GM21515 (cell line): ENCODE measurements around the gene GALNT10.
A peak's percentile ranks its signal among the peaks of the same experiment; 100 is the strongest.

Source experiments
- ATAC-seq: cut with Tn5 transposase; IDR thresholded peaks from one replicate; pipeline ENCODE4 v1.9.1; 2021; ENCODE audit not compliant: unreplicated experiment

The GALNT10 gene

DNA sequence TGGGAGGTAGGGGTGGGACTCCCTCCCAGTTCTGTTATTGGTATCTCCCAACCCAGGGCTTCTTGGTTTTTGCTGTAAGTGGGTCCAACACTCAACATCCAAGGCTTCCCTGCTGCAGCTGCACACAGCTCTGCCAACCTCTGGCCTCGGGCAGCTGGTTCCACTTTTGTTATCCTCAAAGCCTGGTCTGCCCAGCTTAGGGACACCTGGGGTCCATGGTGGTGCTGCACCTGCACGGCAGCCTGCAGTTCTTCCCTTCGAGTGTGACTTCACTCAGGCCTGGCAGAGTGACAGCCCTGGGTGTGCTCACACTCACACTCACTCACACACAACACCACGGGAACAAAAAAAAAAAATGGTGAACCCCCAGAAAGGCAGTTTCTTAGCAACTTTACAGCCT lies 239.9 kb downstream of the GALNT10 start:
- no peak for ATAC-seq

DNA sequence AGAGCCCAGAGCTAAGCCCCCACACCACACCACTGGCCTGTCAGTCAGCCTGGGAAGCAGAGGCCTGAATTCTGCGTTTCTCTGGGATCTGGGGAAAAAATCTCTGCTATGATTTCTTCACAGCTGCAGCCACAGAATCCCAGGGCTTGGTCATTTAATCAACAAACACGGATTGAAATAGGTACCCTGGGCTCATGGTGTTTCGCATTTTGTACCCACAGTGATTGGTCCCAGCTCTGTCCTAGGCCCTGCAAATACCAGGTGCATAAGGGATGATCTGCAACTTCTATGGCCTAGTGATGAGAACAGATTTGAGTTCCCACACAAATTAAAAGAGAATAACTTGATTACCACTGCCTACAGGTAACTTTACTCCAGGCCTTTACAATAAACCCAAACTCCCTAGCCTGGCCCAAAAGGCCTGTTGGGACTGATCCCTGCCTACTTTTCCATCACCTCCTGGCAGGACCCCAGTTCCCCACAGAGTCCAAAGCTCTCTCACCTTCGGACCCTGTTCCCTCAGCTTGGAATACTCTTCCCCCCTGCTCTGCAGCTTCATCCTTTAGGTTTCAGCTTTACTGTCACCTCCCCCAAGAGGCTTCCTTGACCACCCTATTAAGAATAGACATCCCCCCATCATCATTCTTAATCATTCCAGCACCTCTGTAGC lies 240.6 kb downstream of the GALNT10 start:
- ATAC-seq, result no peak

- ATAC-seq, result no peak
Observed at GRCh38 chr5:154435226-154435625, 244.7 kb downstream of the GALNT10 start.

DNA sequence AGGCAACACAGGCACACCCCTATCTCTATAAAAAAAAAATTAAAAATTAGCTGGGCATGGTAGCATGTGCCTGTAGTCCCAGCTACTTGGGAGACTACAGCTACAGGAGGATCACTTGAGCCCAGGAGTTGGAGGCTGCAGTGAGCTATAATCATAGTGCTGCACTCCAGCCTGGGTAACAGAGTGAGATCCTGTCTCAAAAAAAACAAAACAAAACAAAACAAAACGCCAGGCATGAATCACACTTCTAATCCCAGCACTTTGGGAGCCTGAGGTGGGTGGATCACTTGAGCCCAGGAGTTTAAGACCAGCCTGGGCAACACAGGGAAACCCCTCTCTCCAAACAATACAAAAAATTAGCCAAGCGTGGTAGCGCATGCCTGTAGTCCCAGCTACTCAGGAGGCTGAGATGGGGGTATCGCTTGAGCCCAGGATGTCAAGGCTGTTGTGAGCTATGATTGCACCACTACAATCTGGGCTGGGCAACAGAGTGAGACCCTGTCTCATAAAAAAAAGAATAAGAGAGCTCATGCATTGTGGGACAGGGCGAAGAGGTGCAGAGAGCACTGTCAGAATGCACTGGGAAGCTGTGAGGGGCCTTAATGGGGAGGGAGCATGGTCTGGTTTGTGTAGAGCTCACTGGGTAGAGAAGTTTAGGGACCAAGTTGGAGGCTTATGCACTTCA lies 246.9 kb downstream of the GALNT10 start:
- ATAC-seq, result no peak

DNA sequence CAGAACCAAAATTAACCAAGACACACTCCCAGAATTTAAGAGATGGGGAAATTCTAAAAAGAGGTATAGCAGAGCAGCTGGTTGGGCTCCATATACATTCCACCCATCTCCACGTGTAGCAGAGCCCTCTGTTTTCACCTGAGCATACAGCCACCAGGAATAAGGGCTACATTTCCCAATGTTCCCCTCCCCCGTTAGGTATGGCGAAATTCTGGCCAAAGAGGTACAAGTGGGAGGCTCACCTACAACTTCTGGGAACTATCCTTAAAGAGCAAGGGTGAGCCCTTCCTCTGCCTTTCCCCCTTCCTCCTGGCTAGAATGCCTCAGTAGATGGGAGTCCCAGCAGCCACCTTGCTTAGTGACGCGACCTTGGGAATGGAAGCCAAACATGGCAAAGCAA lies 250.0 kb downstream of the GALNT10 start:
- no peak for ATAC-seq

DNA sequence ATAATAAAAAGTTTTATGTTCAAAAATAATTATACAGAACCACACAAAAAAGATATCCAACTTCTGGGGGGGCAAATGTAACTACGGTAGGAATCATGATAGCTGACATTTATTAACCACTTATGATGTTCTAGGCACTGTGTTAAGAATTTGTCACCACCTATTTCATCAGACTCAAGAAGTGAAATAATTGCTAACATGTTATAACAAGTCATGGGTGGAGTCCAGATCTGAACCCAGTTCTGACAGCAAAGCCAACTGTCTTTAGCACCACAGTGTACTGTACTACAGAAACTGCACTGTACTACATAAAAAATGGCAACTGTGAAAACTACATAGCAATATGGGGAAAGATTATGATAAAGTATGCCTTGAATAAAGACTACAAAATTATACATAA lies 252.3 kb downstream of the GALNT10 start:
- no peak for ATAC-seq

- ATAC-seq, result no peak
Observed at GRCh38 chr5:154444556-154445421, 254.3 kb downstream of the GALNT10 start.

DNA sequence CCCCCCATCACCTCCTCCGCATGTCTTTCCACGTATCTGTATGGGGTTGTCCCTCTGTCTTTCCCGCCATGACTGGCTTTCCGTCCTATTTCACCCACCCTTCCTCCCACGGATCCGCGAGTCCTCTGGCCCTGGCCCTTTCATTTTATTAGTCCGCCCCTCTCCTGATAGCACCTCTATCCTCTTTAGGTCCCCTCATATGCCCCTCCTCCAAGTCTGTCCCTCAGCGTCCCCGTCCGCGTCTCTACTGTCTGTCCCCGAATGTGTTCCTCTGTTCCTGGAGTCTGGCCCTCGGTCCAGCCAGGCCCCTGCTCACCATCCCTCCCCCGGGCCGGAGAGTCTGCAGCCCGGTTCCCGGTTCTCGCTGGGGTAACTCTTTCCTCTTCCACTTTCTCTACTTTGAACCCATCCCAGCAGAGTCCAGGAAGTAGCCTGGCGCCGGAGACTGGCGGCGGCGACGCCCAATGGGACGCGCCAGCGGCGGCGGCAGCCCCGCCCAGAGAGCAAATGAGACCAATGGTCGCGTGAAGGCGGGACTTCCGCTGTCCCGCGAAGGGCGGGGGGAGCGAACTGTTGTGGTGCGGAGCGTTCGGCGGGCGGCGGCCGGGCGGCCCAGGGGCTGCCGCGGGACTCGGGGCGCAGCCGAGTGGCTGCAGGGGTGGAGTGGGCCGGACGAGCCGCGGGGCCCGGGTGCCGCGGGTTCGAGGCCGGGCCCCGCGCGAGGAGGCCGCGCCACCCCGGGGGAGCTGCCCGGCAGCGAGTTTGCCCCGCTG lies 255.1 kb downstream of the GALNT10 start, which contains the start of gene SAP30L:
SAP30L (plus strand) TSS at position 576 of the 773 bp plus-strand sequence. CDS start 608 bp downstream, outside the sequence.
- peak; percentile 90 for ATAC-seq

- ATAC-seq, result peak; percentile 15
Observed at GRCh38 chr5:154446195-154447088, 255.9 kb downstream of the GALNT10 start.

DNA sequence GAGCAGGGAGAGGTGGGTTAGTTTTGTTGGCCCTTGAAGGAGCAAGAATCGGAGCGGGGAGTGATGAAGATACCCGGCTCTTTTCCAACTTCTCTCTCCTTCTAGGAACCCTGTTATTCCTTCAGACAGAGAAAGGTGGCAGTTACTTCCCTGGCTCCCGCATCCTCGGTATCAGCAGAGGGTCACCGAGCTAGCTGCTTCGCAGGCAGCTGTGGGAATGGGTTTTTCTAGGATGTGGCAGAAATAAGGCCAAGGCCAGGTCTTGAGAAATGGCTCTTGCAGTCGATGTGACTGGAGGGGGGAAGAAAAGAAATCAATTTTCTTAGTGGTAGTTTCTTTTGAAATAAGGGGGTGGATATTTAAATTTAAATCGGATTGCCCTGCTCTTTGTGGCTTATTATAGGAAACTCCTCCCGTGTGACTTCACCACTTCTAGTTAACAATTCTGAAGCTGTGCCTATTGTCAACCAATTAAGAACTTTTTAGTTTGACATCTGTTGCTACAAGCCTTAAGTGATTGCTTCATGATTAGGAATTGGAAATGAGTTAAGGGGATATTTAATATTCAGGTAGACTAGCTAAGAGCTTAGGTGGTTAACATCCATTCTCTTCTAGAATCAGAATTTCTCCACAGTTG lies 256.7 kb downstream of the GALNT10 start:
- no peak for ATAC-seq

GRCh38 chr5:154449786-154450185 lies 259.3 kb downstream of the GALNT10 start:
- no peak for ATAC-seq

DNA sequence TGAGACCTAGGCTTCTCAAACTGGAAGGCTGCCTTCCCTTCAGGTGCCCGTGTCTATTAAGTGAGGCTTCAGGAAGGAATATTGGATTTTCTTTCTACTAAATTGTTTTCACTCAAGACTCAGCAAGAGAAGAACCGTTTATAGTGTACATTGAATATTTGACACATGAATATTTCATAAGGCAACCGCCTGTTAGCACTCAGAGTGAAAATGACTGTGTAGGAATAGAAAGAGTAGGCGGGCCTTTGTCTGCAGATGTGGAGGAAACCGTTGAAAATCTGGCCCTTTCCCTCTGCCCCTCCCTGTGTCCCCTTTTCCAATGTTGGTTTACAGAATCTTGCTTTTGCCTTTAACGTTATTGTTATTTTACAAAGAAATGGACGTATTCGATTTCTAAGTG lies 261.4 kb downstream of the GALNT10 start:
- ATAC-seq, result no peak

GRCh38 chr5:154455585-154455984 lies 265.1 kb downstream of the GALNT10 start:
- no peak for ATAC-seq

GRCh38 chr5:154456540-154456939 lies 266.0 kb downstream of the GALNT10 start:
- no peak for ATAC-seq

- no peak for ATAC-seq
Observed at GRCh38 chr5:154459015-154459414, 268.5 kb downstream of the GALNT10 start.

DNA sequence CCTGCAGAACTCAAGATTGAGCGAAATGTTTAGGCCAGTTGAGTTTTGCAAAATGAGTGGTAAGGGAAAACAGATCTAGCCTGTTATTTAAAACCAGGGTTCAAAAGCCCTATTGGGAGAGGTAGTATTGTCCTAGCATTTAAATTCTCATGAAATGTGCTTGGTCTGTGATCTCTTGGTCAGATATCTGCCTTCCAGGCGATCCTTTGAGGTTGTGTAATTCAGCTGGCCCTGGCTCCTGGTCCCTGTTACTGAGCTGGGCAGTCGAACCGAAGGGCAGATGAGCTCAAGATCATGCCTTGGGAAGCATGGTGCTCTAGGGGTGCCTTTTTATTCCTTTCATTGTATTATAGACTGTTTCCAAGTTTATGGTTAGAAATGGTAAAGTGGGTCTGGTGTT lies 269.6 kb downstream of the GALNT10 start:
- no peak for ATAC-seq

GRCh38 chr5:154461531-154461930 lies 271.0 kb downstream of the GALNT10 start:
- no peak for ATAC-seq

DNA sequence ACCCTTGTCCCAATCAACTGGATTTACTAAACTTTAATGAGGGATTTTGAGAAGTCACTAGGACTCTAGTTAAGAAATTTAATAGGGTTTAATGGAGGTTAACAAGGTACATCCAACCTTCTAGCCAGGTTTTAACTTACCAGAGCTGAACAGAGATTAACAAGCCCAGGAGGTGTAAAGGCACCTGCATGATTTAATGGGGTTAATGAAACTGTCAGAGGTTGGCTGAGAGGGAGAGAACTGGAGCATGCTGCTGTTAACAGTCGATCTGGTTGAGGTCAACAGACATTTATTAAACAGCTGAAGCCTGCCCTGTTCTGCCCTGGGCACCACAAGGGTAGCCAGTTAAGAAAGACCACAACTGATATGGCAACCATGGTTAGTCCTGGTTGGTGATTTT lies 273.9 kb downstream of the GALNT10 start:
- ATAC-seq, result no peak

- ATAC-seq, result no peak
Observed at GRCh38 chr5:154465169-154465568, 274.6 kb downstream of the GALNT10 start.
